ENCODE results near the gene SEL1L3.

The SEL1L3 gene

DNA sequence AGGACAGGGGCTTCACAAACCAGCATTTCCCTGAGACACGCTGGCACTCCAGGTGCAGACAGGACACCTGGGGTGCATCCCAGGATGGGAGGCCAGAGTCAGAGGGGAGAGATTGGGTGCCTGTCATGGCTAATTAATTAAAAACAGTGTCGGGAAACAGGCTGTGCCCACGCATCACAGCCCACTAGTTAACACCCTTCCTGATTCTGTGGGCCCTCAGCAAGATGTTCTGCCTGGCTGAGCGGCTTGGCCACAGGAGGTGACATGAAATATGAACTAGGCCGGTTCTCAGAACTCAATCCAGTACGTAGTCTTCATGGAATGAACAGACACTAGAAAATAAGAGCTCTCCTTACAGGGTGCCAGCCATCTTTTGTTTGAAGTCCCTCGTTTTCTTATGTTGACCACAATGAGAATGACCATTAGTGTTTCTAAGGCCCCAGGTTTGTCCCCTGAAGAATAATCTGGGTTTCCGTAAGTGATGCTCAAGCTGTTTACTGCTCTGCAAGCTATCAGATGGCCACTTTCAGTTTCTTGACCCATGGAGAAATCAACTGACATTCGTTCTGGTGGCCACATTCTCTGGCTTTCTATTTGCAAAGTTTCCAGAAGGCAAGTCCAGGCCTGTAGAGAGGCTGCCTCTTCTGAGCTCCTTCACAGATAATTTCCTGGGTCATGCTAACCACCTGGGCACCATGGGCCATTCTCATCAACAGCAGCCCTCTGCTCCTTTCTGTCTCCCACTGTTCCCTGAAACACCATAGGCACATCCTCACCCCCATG is 134.9 kb downstream of the SEL1L3 start:
- DNase-seq: no peak

GRCh38 chr4:25725870-25726269 is 136.9 kb downstream of the SEL1L3 start:
- DNase-seq: no peak

- no peak for DNase-seq
These were observed 139.4 kb downstream of the SEL1L3 start for GRCh38 chr4:25723409-25723808.

DNA sequence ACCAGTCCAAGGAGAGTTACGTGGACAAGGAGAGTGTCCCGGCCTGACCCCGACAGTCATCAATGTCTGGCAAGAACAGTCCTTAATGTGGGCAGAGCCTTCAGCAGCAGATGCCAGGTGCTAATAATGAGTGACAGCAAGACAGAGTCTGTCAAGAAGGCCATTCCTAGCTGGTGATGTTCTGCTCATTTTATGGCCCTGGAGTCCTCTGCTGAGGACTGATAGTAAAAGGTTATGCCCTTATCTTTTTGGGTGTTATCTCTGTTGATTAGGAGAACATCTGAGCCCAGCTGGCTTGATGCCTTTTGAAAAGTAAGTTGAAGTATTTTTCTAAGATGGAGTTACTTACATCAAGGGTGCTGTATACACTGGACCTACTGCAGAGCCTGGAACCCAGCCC is 139.8 kb downstream of the SEL1L3 start:
- DNase-seq: no peak

DNA sequence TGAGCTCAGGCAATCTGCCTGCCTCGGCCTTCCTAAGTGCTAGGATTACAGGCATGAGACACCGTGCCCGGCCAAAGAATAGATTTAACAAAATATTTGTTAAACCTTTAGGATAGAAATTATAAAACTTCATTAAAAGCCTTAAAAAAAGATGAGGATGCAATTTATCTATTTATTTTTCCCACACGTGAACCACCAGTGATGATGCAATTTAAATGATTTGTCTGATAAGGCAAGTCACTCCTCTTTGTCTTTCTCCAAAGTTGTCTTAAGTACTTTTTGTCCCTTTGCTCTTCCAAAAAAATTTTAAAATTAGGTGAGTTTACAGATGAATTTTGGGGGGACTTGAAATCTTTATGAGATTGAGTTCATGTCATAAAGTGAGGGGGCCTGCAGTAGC is 149.0 kb downstream of the SEL1L3 start:
- DNase-seq: no peak

GRCh38 chr4:25712611-25713010 is 150.2 kb downstream of the SEL1L3 start:
- no peak for DNase-seq

GRCh38 chr4:25710637-25711036 is 152.2 kb downstream of the SEL1L3 start:
- DNase-seq: no peak

DNA sequence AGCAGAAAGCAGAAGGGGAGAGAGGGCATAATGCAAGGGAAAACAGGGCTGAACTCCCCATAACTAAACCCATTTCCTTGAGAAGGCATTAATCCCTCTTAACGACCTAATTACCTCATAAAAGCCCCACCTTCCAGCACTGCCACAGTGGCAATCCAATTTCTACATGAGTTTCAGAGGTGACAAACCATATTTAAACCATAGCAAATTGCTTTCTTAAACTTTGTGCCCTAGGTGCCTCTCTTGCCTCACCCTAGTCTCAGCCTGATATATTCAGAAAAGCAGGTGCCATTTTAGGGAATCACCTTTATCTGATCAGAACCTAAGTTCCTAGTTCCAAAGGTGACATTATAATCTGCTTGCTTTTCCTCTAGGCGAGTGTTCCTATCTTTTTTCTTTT is 158.3 kb downstream of the SEL1L3 start:
- DNase-seq: no peak

GRCh38 chr4:25703731-25704388 is 158.9 kb downstream of the SEL1L3 start:
- no peak for DNase-seq

GRCh38 chr4:25702848-25703247 is 159.9 kb downstream of the SEL1L3 start:
- no peak for DNase-seq

- DNase-seq: no peak
These were observed 162.1 kb downstream of the SEL1L3 start for GRCh38 chr4:25700661-25701060.

DNA sequence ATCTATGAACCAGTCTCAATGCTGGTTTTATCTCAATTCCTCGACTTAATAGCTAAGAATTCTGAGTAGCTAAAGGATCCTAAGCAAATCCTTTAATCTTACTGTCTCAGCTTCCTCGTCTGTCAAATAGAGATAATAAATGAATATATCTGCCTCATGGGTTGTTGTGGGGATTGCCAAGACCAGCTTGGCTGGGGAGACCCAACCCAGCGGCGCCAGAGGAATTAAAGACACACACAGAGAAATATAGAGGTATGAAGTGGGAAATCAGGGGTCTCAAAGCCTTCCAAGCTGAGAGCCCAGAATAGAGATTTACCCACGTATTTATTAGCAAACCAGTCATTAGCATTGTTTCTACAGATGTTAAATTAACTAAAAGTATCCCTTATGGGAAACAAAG is 165.3 kb downstream of the SEL1L3 start:
- DNase-seq: no peak

Data from CD4-positive, alpha-beta T cell treated with Interferon alpha-2 for 1 hour (primary cell).